ENCODE measurements around the gene ZNF821. TPM values are rescaled to one million over a fixed set of nuclear protein-coding genes. Genes with fewer than 3 reads are reported as not detected.

The ZNF821 gene
- total and polyA plus RNA-seq, 2 of the 8 experiments (the other 6 are each of a cell fraction or from before 2014, with no cell fraction given), result 9.5 to 14.1 TPM

DNA sequence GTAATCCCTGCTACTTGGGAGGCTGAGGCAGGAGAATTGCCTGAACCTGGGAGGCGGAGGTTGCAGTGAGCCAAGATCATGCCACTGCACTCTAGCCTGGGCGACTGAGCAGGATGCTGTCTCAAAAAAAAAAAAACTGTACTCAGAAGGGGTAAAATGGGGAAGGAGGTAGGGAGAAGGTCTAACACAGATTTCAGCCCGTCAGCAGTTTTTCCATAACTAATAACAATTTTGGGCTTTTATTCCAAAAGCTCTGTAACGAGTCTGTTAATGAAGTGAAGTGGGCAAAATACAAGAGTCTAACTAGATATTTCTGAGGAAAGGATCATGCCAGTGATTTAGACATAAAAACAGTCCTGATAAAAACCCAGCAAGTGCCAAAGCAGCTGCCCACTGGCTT is 10.8 kb downstream of the ZNF821 start:
- H3K27ac ChIP-seq (ENCODE audit: low read depth, low read length), result no peak overlapping the region
- no peak overlapping the region for H3K4me2 ChIP-seq (ENCODE audit: insufficient read depth in 1 of 2, low read depth in 2 of 2, low read length in 2 of 2)
- H3K79me1 ChIP-seq (ENCODE audit: low read depth, low read length), result no peaks in the 10 kb centered on the region
- H4K8ac ChIP-seq (ENCODE audit: extremely low read depth, insufficient read depth, low read length), result no peak overlapping the region
- H3K56ac ChIP-seq (replicated peaks; ENCODE audit: insufficient read length, low read depth, low read length), result no peak overlapping the region
- H2BK20ac ChIP-seq (ENCODE audit: low read length), result no peak overlapping the region
- H3K23me2 ChIP-seq (ENCODE audit: low read depth, low read length), result no peaks in the 10 kb centered on the region
- H2AK5ac ChIP-seq (ENCODE audit: low read depth, low read length), result no peak overlapping the region
- no peaks in the 10 kb centered on the region for H3K27me3 ChIP-seq (replicated peaks in 1 of 4; ENCODE audit: control insufficient read depth in 3 of 4, extremely low read depth in 1 of 4, insufficient read depth in 3 of 4, low read length in 3 of 4)
- H2BK5ac ChIP-seq (ENCODE audit: low read depth, low read length), result no peak overlapping the region
- POLR2A ChIA-PET (ENCODE audit: partially characterized antibody), result interaction anchor here (0.6 to 0.9 kb wide), 4 partner anchors 10 to 598 kb away, joined by 3 read pairs; no protein-coding TSS in a partner anchor
- H3K14ac ChIP-seq (ENCODE audit: insufficient read length), result no peak overlapping the region
- no peak overlapping the region for H3K9ac ChIP-seq (replicated peaks in 1 of 4; ENCODE audit: extremely low read depth in 1 of 4, low read depth in 3 of 4, low read length in 3 of 4)
- no peaks in the 10 kb centered on the region for H4K20me1 ChIP-seq (replicated peaks in 1 of 2; ENCODE audit: control insufficient read depth in 1 of 2, insufficient read depth in 2 of 2, low read length in 2 of 2)
- peaks cover 2 to 12% (median 3%) of the 10 kb centered on the region in 4 experiments; a peak in 4 of 8 replicates for H3K36me3 ChIP-seq (ENCODE audit: control insufficient read depth in 2 of 4, insufficient read depth in 4 of 4, low read length in 3 of 4)
- H2AFZ ChIP-seq (ENCODE audit: low read length), result no peak overlapping the region
- CTCF ChIA-PET (ENCODE audit: partially characterized antibody), result interaction anchor here (0.7 to 6.1 kb wide), 4 partner anchors 10 to 678 kb away, joined by 3 to 57 read pairs (median 4); partner anchors contain the start of gene ZNF821
- H4K5ac ChIP-seq (ENCODE audit: insufficient read length, low read depth, low read length), result no peak overlapping the region
- H3K4me1 ChIP-seq (replicated peaks in 1 of 4; ENCODE audit: control insufficient read depth in 3 of 4, insufficient read depth in 4 of 4, low read length in 3 of 4), result no peaks in the 10 kb centered on the region
- no peak overlapping the region for H3K18ac ChIP-seq (ENCODE audit: extremely low read depth, low read length)
- DNase-seq (ENCODE audit: low read depth in 1 of 2, low spot score in 2 of 2) (no peak), FAIRE-seq (no peak)
- H3K4me3 ChIP-seq (ENCODE audit: extremely low read depth in 1 of 4, insufficient read depth in 2 of 4, low read depth in 3 of 4, low read length in 4 of 4), result no peak overlapping the region
- WGBS, 2 experiments (ENCODE audit: extremely low coverage in 1 of 2, insufficient coverage in 1 of 2, insufficient read length in 1 of 2, insufficient replicate concordance in 2 of 2, low coverage in 1 of 2, low lambda C conversion rate in 2 of 2, missing lambda C conversion rate in 1 of 2), result 80% methylated on average over 4 of the region's 4 CpGs; no CpG with 5 or more reads in 1 of the 2 experiments
- H2BK120ac ChIP-seq (replicated peaks; ENCODE audit: low read depth, low read length), result no peak overlapping the region
- no peak overlapping the region for H3K4ac ChIP-seq (replicated peaks; ENCODE audit: insufficient read length, low read depth, low read length)
- H3K79me2 ChIP-seq (ENCODE audit: control insufficient read depth in 1 of 2, insufficient read depth in 2 of 2, low read length in 2 of 2), result no peaks in the 10 kb centered on the region
- no peaks in the 10 kb centered on the region for H3K9me3 ChIP-seq (ENCODE audit: insufficient read depth in 2 of 2, low read depth in 1 of 2, low read length in 1 of 2)
- H2BK15ac ChIP-seq (ENCODE audit: low read length), result no peak overlapping the region
- no peak overlapping the region for H3K23ac ChIP-seq (ENCODE audit: insufficient read length)
- no peak overlapping the region for H2BK12ac ChIP-seq (ENCODE audit: low read depth, low read length)
- H4K91ac ChIP-seq (replicated peaks; ENCODE audit: insufficient read length, low read length), result no peak overlapping the region
- TF ChIP-seq SIRT6 (IDR thresholded peaks at IDR 0.05; ENCODE audit: low read length) (no peak), KDM4A (IDR thresholded peaks at IDR 0.05; ENCODE audit: low read depth, low read length, severe bottlenecking) (no peak), TAF1 (IDR thresholded peaks at IDR 0.05; ENCODE audit: low read depth, low read length) (no peak), SRF (IDR thresholded peaks at IDR 0.05; ENCODE audit: low read depth, low read length) (no peak), RBBP5 (IDR thresholded peaks at IDR 0.05; ENCODE audit: borderline replicate concordance, low read depth, low read length) (no peak), KDM1A (IDR thresholded peaks at IDR 0.05; ENCODE audit: borderline replicate concordance, low read length) (no peak), SUZ12 (IDR thresholded peaks at IDR 0.05; ENCODE audit: low read length) (no peak), POLR2AphosphoS5 (IDR thresholded peaks at IDR 0.05; ENCODE audit: low read depth, low read length) (no peak), EGR1 (IDR thresholded peaks at IDR 0.05; ENCODE audit: borderline replicate concordance, low read depth, low read length) (no peak), BACH1 (IDR thresholded peaks at IDR 0.05; ENCODE audit: low read length) (no peak), EZH2 (IDR thresholded peaks at IDR 0.05; ENCODE audit: low read depth, low read length, severe bottlenecking) (no peak), TCF12 (IDR thresholded peaks at IDR 0.05; ENCODE audit: low read depth, low read length) (no peak)
- TF ChIP-seq, protein P1, sequence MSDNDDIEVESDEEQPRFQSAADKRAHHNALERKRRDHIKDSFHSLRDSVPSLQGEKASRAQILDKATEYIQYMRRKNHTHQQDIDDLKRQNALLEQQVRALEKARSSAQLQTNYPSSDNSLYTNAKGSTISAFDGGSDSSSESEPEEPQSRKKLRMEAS (IDR thresholded peaks at IDR 0.05), result no peak
- TF ChIP-seq, protein P2, sequence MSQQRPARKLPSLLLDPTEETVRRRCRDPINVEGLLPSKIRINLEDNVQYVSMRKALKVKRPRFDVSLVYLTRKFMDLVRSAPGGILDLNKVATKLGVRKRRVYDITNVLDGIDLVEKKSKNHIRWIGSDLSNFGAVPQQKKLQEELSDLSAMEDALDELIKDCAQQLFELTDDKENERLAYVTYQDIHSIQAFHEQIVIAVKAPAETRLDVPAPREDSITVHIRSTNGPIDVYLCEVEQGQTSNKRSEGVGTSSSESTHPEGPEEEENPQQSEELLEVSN (IDR thresholded peaks at IDR 0.05), result no peak
